ENCODE data around the gene C2orf68.

DNA sequence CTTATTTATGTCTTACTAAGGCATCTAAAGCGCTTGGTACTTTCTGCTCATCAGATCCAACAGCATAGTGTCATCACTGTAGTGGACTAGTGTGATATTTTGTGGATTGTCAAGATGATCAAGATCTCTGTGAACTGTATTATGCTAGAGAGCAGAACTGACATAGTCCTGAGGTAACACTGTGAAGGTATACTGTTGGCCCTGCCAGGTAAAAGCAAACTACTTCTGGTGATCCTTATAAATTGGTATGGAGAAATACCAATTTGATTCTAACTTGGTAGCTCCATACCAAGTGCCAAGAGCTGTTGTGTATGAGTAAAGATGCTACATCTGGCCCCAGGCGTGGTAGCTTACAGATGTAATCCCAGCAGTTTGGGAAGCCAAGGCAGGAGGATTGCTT, 40.2 kb upstream of the C2orf68 start:
- TF ChIP-seq CTCF (conservative IDR thresholded peaks at IDR 0.05; ENCODE audit: low read depth, low read length) (no peak), EZH2 (IDR thresholded peaks at IDR 0.05; ENCODE audit: low read length, unreplicated experiment) (no peak)
